ENCODE data around the gene ZNF318.

GRCh38 chr6:43377710-43378229 is 8.3 kb upstream of the ZNF318 start:
- TF ChIP-seq POLR2AphosphoS5 (IDR thresholded peaks at IDR 0.05; ENCODE audit: borderline replicate concordance, low read depth, low read length) (no peak), FOXP2 (optimal IDR thresholded peaks at IDR 0.05; ENCODE audit: control extremely low read depth, extremely low read length, insufficient read depth) (no peak), EZH2 (IDR thresholded peaks at IDR 0.05) (no peak)

Data from SK-N-MC (cell line).